ENCODE data around the gene GPR39.

- TF ChIP-seq CTCF (IDR thresholded peaks at IDR 0.05) (no peak), POLR2A (IDR thresholded peaks at IDR 0.05) (no peak)
Observed at GRCh38 chr2:132560562-132560961, 144.0 kb downstream of the GPR39 start.

Measured in uterus (tissue), 2 donors.